CD14-positive monocyte (primary cell): Measurements from ENCODE around the gene STOX2. TPM values are rescaled to one million over a fixed set of nuclear protein-coding genes. Genes with fewer than 3 reads are reported as not detected.

ENCODE experiments used
- DNase-seq, 3 donors: peaks; one replicate each; pipeline ENCODE4 v3.0.0-alpha.2; 2011 to 2022
- H2AFZ ChIP-seq: 2 replicates; pipeline ENCODE4 v1.6.0; 2012; ENCODE audit warnings: mild to moderate bottlenecking, low read depth, low read length, inconsistent platforms; ENCODE audit not compliant: insufficient read depth, poor library complexity, severe bottlenecking
- H3K27ac ChIP-seq, 2 donors: 1 replicate in 1 of 2; 2 replicates in 1 of 2; pipeline ENCODE4 v1.5.1; 2012 to 2013; ENCODE audit warnings: low read length in 2 of 2, control low read depth in 1 of 2, inconsistent platforms in 1 of 2, low read depth in 1 of 2, mild to moderate bottlenecking in 1 of 2
- H3K27me3 ChIP-seq, 2 donors: one replicate each; pipeline versions ENCODE4 v1.6.0 to v1.6.1; 2011 to 2013; ENCODE audit warnings: low read length in 2 of 2; ENCODE audit not compliant: control insufficient read depth in 2 of 2, insufficient read depth in 2 of 2
- H3K36me3 ChIP-seq, 2 donors: replicated peaks in 1 of 2; 1 replicate in 1 of 2; 2 replicates in 1 of 2; pipeline versions ENCODE4 v1.5.1 to v1.6.1; 2012 to 2013; ENCODE audit warnings: low read length in 2 of 2, control low read depth in 1 of 2, inconsistent platforms in 1 of 2, mild to moderate bottlenecking in 1 of 2; ENCODE audit not compliant: insufficient read depth in 2 of 2, control insufficient read depth in 1 of 2
- H3K4me1 ChIP-seq, 2 donors: 1 replicate in 1 of 2; 2 replicates in 1 of 2; pipeline versions ENCODE4 v1.5.1 to v1.6.1; 2012 to 2013; ENCODE audit warnings: low read length in 2 of 2, control low read depth in 1 of 2, inconsistent platforms in 1 of 2, mild to moderate bottlenecking in 1 of 2, moderate library complexity in 1 of 2; ENCODE audit not compliant: insufficient read depth in 2 of 2, control insufficient read depth in 1 of 2
- H3K4me2 ChIP-seq: replicated peaks from 2 replicates; pipeline ENCODE3; 2012; ENCODE audit warnings: low read length, moderate library complexity, mild to moderate bottlenecking; ENCODE audit not compliant: poor library complexity, severe bottlenecking; ENCODE audit errors: extremely low read depth
- H3K4me3 ChIP-seq, 3 experiments: fragments of 200-600 bp in 1 of 3; sonication (generic) in 1 of 3; replicated peaks in 1 of 3; 1 replicate in 2 of 3; 2 replicates in 1 of 3; pipeline ENCODE4 v1.5.1; 2011 to 2013; ENCODE audit warnings: low read length in 3 of 3, mild to moderate bottlenecking in 3 of 3, control low read depth in 2 of 3, low read depth in 2 of 3, inconsistent platforms in 1 of 3, moderate library complexity in 1 of 3
- H3K79me2 ChIP-seq: 2 replicates; pipeline ENCODE4 v1.6.0; 2012; ENCODE audit warnings: mild to moderate bottlenecking, control low read depth, inconsistent platforms, low read length, moderate library complexity; ENCODE audit not compliant: insufficient read depth
- H3K9ac ChIP-seq: 2 replicates; pipeline ENCODE4 v1.6.0; 2017; ENCODE audit warnings: low read length, mild to moderate bottlenecking; ENCODE audit not compliant: insufficient read depth, poor library complexity, severe bottlenecking
- H3K9me3 ChIP-seq, 2 donors: replicated peaks in 1 of 2; 1 replicate in 1 of 2; 2 replicates in 1 of 2; pipeline versions ENCODE4 v1.5.1 to v1.6.1; 2012 to 2013; ENCODE audit warnings: low read length in 2 of 2, control low read depth in 1 of 2; ENCODE audit not compliant: control insufficient read depth in 1 of 2, insufficient read depth in 1 of 2
- H4K20me1 ChIP-seq: 2 replicates; pipeline ENCODE4 v1.6.0; 2012; ENCODE audit warnings: mild to moderate bottlenecking, low read length, control low read depth, moderate library complexity; ENCODE audit not compliant: insufficient read depth
- H3K27ac Mint-ChIP-seq, 7 donors: one replicate each; pipeline ENCODE4 v1.8.0; 2020; ENCODE audit warnings: mild to moderate bottlenecking in 7 of 7, mixed read lengths in 7 of 7, moderate library complexity in 6 of 7, inconsistent platforms in 2 of 7
- H3K27me3 Mint-ChIP-seq, 3 donors: one replicate each; pipeline ENCODE4 v1.8.0; 2021 to 2022; ENCODE audit warnings: low read depth in 3 of 3, mild to moderate bottlenecking in 3 of 3, mixed read lengths in 3 of 3, moderate library complexity in 3 of 3, inconsistent platforms in 1 of 3
- H3K36me3 Mint-ChIP-seq, 2 donors: one replicate each; pipeline ENCODE4 v1.8.0; 2020; ENCODE audit warnings: mixed read lengths in 2 of 2, inconsistent platforms in 1 of 2, mild to moderate bottlenecking in 1 of 2
- H3K4me1 Mint-ChIP-seq: one replicate; pipeline ENCODE4 v1.8.0; 2020; ENCODE audit warnings: mild to moderate bottlenecking, mixed read lengths
- H3K4me3 Mint-ChIP-seq, 2 donors: one replicate each; pipeline ENCODE4 v1.8.0; 2020; ENCODE audit warnings: mild to moderate bottlenecking in 2 of 2, mixed read lengths in 2 of 2, moderate library complexity in 1 of 2
- H3K9me3 Mint-ChIP-seq, 7 donors: one replicate each; pipeline ENCODE4 v1.8.0; 2020 to 2022; ENCODE audit warnings: mixed read lengths in 7 of 7, mild to moderate bottlenecking in 6 of 7, moderate library complexity in 6 of 7, inconsistent platforms in 2 of 7
- WGBS: methylation state at CpG from one replicate; pipeline ENCODE4 v1.1.5; 2013; ENCODE audit warnings: missing lambda C conversion rate; ENCODE audit not compliant: insufficient coverage; 5-methylcytosine and 5-hydroxymethylcytosine counted together
- intact Hi-C, 2 donors: fragments of 100-400 bp; cut with micrococcal nuclease; formaldehyde crosslinking; loops; one replicate each; pipeline versions ENCODE4 v1.15.0 to v1.15.1; 2023
- polyA plus RNA-seq, 3 donors: library from polyadenylated mRNA; depleted of rRNA in 1 of 3; unstranded in 2 of 3; stranded (reverse) in 1 of 3; fragments of 300-500 nt in 2 of 3; fragments of >200 nt in 1 of 3; fragmentation: Illumina TruSeq in 2 of 3; gene quantifications; 1 replicate in 2 of 3; 2 replicates in 1 of 3; pipeline ENCODE4 v1.2.3, GENCODE V29; 2012 to 2021
- TF ChIP-seq, protein P1 (sequence below): fragments of 200-600 bp; IDR thresholded peaks from one replicate; pipeline ENCODE4 v1.8.0; 2022; ENCODE audit warnings: antibody characterized with exemption, mild to moderate bottlenecking

The STOX2 gene
- polyA plus RNA-seq, 3 donors = 0.01 TPM; not detected in 2

DNA sequence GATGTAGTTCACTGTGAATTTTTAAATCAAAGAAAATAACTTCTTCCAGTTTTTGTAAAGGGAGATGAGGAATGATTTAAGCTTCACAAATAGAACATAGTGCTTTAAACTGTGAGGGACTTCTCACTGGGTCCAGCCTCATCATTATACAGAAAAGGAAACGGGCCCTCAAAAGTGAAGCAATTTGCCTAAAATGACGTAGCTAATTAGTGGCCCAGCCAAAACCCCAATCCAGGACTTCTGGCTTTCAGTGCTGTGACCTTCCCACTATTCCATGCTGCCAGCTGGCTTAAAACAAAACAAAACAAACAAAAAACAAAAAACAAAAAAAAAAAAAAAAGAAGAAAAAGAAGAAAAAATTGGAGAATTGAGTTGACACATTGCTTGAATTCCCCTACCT, 45.0 kb upstream of the STOX2 start:
- H3K27me3 ChIP-seq = no peaks in the 10 kb centered on the region
- Mint-ChIP-seq H3K4me3 (no peak overlapping the region), H3K36me3 (no peaks in the 10 kb centered on the region), H3K4me1 (peaks cover 10% of the 10 kb centered on the region), H3K9me3 (peaks cover 0 to 2% (median 0%) of the 10 kb centered on the region in 7 donors), H3K27ac (no peak overlapping the region), H3K27me3 (peaks cover 0 to 3% (median 2%) of the 10 kb centered on the region in 3 donors)
- H2AFZ ChIP-seq = no peak overlapping the region
- H3K4me1 ChIP-seq = no peaks in the 10 kb centered on the region
- H3K4me3 ChIP-seq = no peak overlapping the region
- no CpG with 5 or more reads among the region's 2 CpGs for WGBS
- no peak for DNase-seq
- intact Hi-C loops = no loop called here
- no peak overlapping the region for H3K27ac ChIP-seq
- no peaks in the 10 kb centered on the region for H4K20me1 ChIP-seq
- TF ChIP-seq, protein P1, sequence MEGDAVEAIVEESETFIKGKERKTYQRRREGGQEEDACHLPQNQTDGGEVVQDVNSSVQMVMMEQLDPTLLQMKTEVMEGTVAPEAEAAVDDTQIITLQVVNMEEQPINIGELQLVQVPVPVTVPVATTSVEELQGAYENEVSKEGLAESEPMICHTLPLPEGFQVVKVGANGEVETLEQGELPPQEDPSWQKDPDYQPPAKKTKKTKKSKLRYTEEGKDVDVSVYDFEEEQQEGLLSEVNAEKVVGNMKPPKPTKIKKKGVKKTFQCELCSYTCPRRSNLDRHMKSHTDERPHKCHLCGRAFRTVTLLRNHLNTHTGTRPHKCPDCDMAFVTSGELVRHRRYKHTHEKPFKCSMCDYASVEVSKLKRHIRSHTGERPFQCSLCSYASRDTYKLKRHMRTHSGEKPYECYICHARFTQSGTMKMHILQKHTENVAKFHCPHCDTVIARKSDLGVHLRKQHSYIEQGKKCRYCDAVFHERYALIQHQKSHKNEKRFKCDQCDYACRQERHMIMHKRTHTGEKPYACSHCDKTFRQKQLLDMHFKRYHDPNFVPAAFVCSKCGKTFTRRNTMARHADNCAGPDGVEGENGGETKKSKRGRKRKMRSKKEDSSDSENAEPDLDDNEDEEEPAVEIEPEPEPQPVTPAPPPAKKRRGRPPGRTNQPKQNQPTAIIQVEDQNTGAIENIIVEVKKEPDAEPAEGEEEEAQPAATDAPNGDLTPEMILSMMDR = no peak
- H3K4me2 ChIP-seq = no peak overlapping the region
- H3K9ac ChIP-seq = no peak overlapping the region
- no peaks in the 10 kb centered on the region for H3K36me3 ChIP-seq
- H3K79me2 ChIP-seq = no peaks in the 10 kb centered on the region
- no peaks in the 10 kb centered on the region for H3K9me3 ChIP-seq

DNA sequence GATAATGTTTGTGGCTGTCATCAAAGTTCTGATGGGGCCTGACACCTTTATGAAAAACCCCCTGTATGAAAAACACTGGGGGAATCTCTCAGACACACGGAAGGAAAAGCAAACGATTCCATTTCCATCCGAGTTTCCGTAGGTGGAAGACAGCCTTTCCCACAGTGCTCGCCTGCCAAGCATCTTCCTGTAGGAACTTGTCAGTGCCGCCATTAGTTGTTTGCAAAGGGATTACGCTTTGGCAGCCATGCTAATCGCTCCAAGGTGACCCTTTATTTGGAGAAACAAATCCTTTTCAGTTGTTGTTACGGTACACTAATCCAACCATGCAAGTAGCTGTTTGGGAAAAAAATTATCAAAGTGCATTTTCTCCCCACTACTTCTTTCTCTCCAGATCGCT, 44.4 kb upstream of the STOX2 start:
- 100% methylated on average over 5 of the region's 10 CpGs for WGBS
- TF ChIP-seq, protein P1 = no peak
- DNase-seq = no peak
- Mint-ChIP-seq H3K4me1 (peaks cover 10% of the 10 kb centered on the region), H3K36me3 (no peaks in the 10 kb centered on the region), H3K27me3 (peaks cover 0 to 3% (median 2%) of the 10 kb centered on the region in 3 donors), H3K4me3 (no peak overlapping the region), H3K27ac (no peak overlapping the region), H3K9me3 (peaks cover 0 to 2% (median 0%) of the 10 kb centered on the region in 7 donors)
- Histone ChIP-seq H3K4me1 (no peaks in the 10 kb centered on the region), H3K79me2 (no peaks in the 10 kb centered on the region), H2AFZ (no peak overlapping the region), H3K27me3 (no peaks in the 10 kb centered on the region), H3K27ac (no peak overlapping the region), H3K4me3 (no peak overlapping the region), H4K20me1 (no peaks in the 10 kb centered on the region), H3K9me3 (no peaks in the 10 kb centered on the region), H3K9ac (no peak overlapping the region), H3K4me2 (no peak overlapping the region), H3K36me3 (no peaks in the 10 kb centered on the region)
- intact Hi-C loops = no loop called here
